ENCODE data around the gene SSC5D. TPM values are rescaled to one million over a fixed set of nuclear protein-coding genes. Genes with fewer than 3 reads are reported as not detected.

Gene SSC5D
- polyA plus RNA-seq, 3 donors, result 0.08 TPM; not detected in 2

DNA sequence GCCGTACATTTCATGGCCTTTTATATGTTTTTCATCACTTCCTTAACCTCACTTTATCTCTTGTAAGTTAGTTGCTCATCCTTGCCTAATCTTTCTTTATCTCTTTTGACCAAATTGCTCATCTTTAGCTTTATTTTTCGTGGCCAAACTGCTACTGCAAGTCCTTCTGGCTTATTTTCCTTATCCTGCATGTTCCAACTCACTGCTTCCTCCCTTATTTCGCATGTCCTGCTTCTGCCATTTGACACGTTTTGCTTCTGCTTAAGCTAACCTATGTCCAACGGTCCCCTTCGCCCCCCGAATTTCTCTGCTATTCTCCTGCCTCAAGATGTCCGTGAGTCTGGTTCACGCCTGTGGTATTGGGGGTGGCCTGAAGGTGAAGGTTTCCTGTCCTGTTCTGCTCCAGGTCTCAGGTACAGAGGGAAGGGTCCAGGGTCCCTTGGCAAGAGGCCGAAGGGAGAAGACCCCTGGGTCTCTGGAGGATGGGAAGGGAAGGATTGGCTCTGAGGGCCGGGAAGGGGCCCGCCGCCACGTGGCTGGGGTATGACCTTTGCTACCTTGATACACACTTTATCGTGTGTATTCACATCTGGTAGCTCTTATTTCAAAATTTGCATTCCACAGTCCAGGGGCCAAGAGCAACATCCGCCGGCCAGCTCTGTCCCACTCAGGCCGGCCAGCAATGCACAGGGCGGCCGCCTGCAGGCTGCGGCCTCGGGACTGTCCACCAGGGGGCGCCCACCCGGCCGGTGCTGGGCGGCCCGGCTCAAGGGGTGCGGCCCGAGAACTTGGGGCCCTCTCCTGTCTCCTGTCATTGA lies 20.8 kb upstream of the SSC5D start:
- peak overlapping the region; percentile 59 for H2AFZ ChIP-seq (ENCODE audit: insufficient read depth, low read depth, low read length, poor library complexity, severe bottlenecking)
- H3K9me3 ChIP-seq (replicated peaks in 1 of 2; ENCODE audit: control insufficient read depth in 1 of 2, insufficient read depth in 1 of 2, low read length in 2 of 2), result no peaks in the 10 kb centered on the region
- no peaks in the 10 kb centered on the region for H3K27me3 ChIP-seq (ENCODE audit: control insufficient read depth in 2 of 2, insufficient read depth in 2 of 2, low read length in 2 of 2)
- TF ChIP-seq, protein P1, sequence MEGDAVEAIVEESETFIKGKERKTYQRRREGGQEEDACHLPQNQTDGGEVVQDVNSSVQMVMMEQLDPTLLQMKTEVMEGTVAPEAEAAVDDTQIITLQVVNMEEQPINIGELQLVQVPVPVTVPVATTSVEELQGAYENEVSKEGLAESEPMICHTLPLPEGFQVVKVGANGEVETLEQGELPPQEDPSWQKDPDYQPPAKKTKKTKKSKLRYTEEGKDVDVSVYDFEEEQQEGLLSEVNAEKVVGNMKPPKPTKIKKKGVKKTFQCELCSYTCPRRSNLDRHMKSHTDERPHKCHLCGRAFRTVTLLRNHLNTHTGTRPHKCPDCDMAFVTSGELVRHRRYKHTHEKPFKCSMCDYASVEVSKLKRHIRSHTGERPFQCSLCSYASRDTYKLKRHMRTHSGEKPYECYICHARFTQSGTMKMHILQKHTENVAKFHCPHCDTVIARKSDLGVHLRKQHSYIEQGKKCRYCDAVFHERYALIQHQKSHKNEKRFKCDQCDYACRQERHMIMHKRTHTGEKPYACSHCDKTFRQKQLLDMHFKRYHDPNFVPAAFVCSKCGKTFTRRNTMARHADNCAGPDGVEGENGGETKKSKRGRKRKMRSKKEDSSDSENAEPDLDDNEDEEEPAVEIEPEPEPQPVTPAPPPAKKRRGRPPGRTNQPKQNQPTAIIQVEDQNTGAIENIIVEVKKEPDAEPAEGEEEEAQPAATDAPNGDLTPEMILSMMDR (IDR thresholded peaks at IDR 0.05), result peak; percentile 99
- Mint-ChIP-seq H3K36me3 (no peaks in the 10 kb centered on the region), H3K27me3 (ENCODE audit: low read depth in 3 of 3) (peaks cover 5 to 11% (median 10%) of the 10 kb centered on the region in 3 donors), H3K9me3 (peaks cover 0 to 3% (median 0%) of the 10 kb centered on the region in 7 donors), H3K4me3 (no peak overlapping the region), H3K4me1 (peaks cover 4% of the 10 kb centered on the region), H3K27ac (peak overlapping the region in 1 of 7 donors; percentile 75)
- H3K4me3 ChIP-seq (replicated peaks in 1 of 3; ENCODE audit: low read depth in 2 of 3, low read length in 3 of 3), result no peak overlapping the region
- no peak overlapping the region for H3K27ac ChIP-seq (ENCODE audit: low read depth in 1 of 2, low read length in 2 of 2)
- H3K4me1 ChIP-seq (ENCODE audit: control insufficient read depth in 1 of 2, insufficient read depth in 2 of 2, low read length in 2 of 2), result peaks cover under 1 to 5% of the 10 kb centered on the region in 2 donors
- peak; percentile 49 to 64 (median 55) for DNase-seq
- no peaks in the 10 kb centered on the region for H4K20me1 ChIP-seq (ENCODE audit: insufficient read depth, low read length)
- intact Hi-C loops (cut with micrococcal nuclease), result loop anchor here (5.0 kb wide), 1 partner anchor 35 kb away; no protein-coding TSS in a partner anchor
- H3K9ac ChIP-seq (ENCODE audit: insufficient read depth, low read length, poor library complexity, severe bottlenecking), result no peak overlapping the region
- 34% methylated on average over 18 of the region's 29 CpGs for WGBS (ENCODE audit: insufficient coverage)
- H3K36me3 ChIP-seq (replicated peaks in 1 of 2; ENCODE audit: control insufficient read depth in 1 of 2, insufficient read depth in 2 of 2, low read length in 2 of 2), result no peaks in the 10 kb centered on the region
- H3K4me2 ChIP-seq (replicated peaks; ENCODE audit: extremely low read depth, low read length, poor library complexity, severe bottlenecking), result no peak overlapping the region
- no peaks in the 10 kb centered on the region for H3K79me2 ChIP-seq (ENCODE audit: insufficient read depth, low read length)

DNA sequence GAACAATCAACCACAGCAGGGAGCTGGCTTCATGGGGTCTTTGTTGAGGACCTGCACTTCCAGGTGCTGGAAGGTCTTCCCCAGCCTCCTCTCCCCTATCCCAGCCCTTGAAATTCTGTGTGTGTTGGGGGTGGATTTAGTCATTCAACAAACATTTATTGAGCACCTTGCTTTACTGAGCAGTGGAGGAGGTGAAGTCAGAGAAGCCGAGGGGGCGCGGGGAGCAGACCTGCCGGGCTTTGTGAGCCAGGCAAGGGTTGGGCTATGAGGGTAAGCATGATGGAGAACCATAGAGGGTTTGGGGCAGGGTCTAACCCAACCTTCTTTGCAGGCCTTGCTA lies 20.2 kb upstream of the SSC5D start:
- no peak overlapping the region for H3K9ac ChIP-seq (ENCODE audit: insufficient read depth, low read length, poor library complexity, severe bottlenecking)
- WGBS (ENCODE audit: insufficient coverage), result 61% methylated on average over 3 of the region's 4 CpGs
- Mint-ChIP-seq H3K4me1 (peaks cover 3% of the 10 kb centered on the region), H3K27me3 (ENCODE audit: low read depth in 3 of 3) (peaks cover 5 to 11% (median 10%) of the 10 kb centered on the region in 3 donors), H3K4me3 (no peak overlapping the region), H3K36me3 (no peaks in the 10 kb centered on the region), H3K9me3 (peaks cover 0 to 3% (median 0%) of the 10 kb centered on the region in 7 donors), H3K27ac (no peak overlapping the region)
- peak overlapping the region; percentile 59 for H2AFZ ChIP-seq (ENCODE audit: insufficient read depth, low read depth, low read length, poor library complexity, severe bottlenecking)
- H3K36me3 ChIP-seq (replicated peaks in 1 of 2; ENCODE audit: control insufficient read depth in 1 of 2, insufficient read depth in 2 of 2, low read length in 2 of 2), result no peaks in the 10 kb centered on the region
- H3K27me3 ChIP-seq (ENCODE audit: control insufficient read depth in 2 of 2, insufficient read depth in 2 of 2, low read length in 2 of 2), result no peaks in the 10 kb centered on the region
- intact Hi-C loops (cut with micrococcal nuclease), result loop anchor here (5.0 kb wide), 1 partner anchor 34 kb away; no protein-coding TSS in a partner anchor
- H3K4me2 ChIP-seq (replicated peaks; ENCODE audit: extremely low read depth, low read length, poor library complexity, severe bottlenecking), result no peak overlapping the region
- H3K27ac ChIP-seq (ENCODE audit: low read depth in 1 of 2, low read length in 2 of 2), result no peak overlapping the region
- no peaks in the 10 kb centered on the region for H3K4me1 ChIP-seq (ENCODE audit: control insufficient read depth in 1 of 2, insufficient read depth in 2 of 2, low read length in 2 of 2)
- H3K79me2 ChIP-seq (ENCODE audit: insufficient read depth, low read length), result no peaks in the 10 kb centered on the region
- no peak overlapping the region for H3K4me3 ChIP-seq (replicated peaks in 1 of 3; ENCODE audit: low read depth in 2 of 3, low read length in 3 of 3)
- TF ChIP-seq, protein P1 (IDR thresholded peaks at IDR 0.05), result peak; percentile 66
- H4K20me1 ChIP-seq (ENCODE audit: insufficient read depth, low read length), result no peaks in the 10 kb centered on the region
- DNase-seq, result no peak
- no peaks in the 10 kb centered on the region for H3K9me3 ChIP-seq (replicated peaks in 1 of 2; ENCODE audit: control insufficient read depth in 1 of 2, insufficient read depth in 1 of 2, low read length in 2 of 2)
